ENCODE measurements around the gene FSIP2. TPM values are rescaled to one million over a fixed set of nuclear protein-coding genes. Genes with fewer than 3 reads are reported as not detected.
"Not testable (repeated sequence)": the region's sequence is repeated elsewhere in the genome, so short reads cannot be mapped to it uniquely, and the experiment has no call there.

FSIP2 gene
- total RNA-seq, 2 experiments from 2014 or later = 0.31 to 0.36 TPM

DNA sequence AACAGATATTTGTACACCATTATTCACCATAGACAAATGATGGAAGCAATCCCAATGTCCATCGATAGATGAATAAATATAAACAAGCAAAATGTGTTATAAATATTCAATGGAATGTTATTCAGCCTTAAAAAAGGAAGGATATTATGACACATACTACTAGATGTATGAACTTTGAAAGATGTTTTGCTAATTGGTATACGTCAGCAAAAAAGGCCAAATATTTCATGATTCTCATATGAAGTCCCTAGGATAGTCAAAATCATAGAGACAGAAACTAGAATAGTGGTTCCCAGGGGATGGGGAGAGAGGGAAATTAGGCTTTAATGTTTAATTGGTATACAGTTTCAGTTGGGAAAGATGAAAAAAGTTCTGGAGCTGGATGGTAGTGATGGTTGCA lies 85.2 kb downstream of the FSIP2 start:
- Mint-ChIP-seq H3K27me3 (no peaks in the 10 kb centered on the region), H3K4me1 (no peaks in the 10 kb centered on the region), H3K9me3 (peaks cover 6% of the 10 kb centered on the region), H3K4me3 (no peak overlapping the region), H3K27ac (no peak overlapping the region), H3K36me3 (no peaks in the 10 kb centered on the region)
- ATAC-seq (ENCODE audit: low read depth) = no peak
- no peak for DNase-seq
- POLR2A ChIA-PET = no interaction called here

GRCh38 chr2:185825557-185825956 lies 87.0 kb downstream of the FSIP2 start:
- no peaks in the 10 kb centered on the region for H3K36me3 Mint-ChIP-seq
- H3K9me3 Mint-ChIP-seq = peaks cover 3% of the 10 kb centered on the region
- no peaks in the 10 kb centered on the region for H3K27me3 Mint-ChIP-seq
- no peak overlapping the region for H3K4me3 Mint-ChIP-seq
- ATAC-seq (ENCODE audit: low read depth) (no peak), DNase-seq (no peak)
- POLR2A ChIA-PET = no interaction called here
- no peak overlapping the region for H3K27ac Mint-ChIP-seq
- H3K4me1 Mint-ChIP-seq = no peaks in the 10 kb centered on the region

DNA sequence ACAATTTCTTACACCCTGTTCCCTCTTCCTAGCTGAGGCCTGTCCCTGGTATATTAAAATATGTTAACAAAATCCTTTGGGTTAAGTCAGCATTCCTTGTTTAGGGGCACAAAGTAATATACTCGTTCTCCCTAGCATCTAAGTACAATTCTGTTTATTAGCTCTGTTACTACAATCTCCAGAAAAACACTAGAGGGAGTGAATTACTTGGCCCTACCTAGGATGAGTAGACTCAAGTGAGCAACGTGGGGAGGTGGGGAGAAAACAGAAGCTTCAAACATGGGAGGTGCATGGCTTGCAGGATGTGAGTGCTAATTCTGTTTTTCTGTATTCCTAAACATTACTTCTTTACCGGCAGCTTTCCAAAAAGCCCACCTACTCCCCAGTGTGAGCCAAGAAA lies 89.7 kb downstream of the FSIP2 start:
- ATAC-seq (ENCODE audit: low read depth) = no peak
- no peaks in the 10 kb centered on the region for H3K4me1 Mint-ChIP-seq
- no peaks in the 10 kb centered on the region for H3K27me3 Mint-ChIP-seq
- POLR2A ChIA-PET = no interaction called here
- peaks cover 2% of the 10 kb centered on the region for H3K9me3 Mint-ChIP-seq
- no peak overlapping the region for H3K4me3 Mint-ChIP-seq
- no peak overlapping the region for H3K27ac Mint-ChIP-seq
- H3K36me3 Mint-ChIP-seq = no peaks in the 10 kb centered on the region
- no peak for DNase-seq

GRCh38 chr2:185833864-185834263 lies 95.3 kb downstream of the FSIP2 start:
- no peak overlapping the region for H3K27ac Mint-ChIP-seq
- POLR2A ChIA-PET = no interaction called here
- DNase-seq (no peak), ATAC-seq (ENCODE audit: low read depth) (no peak)
- H3K4me1 Mint-ChIP-seq = no peaks in the 10 kb centered on the region
- H3K4me3 Mint-ChIP-seq = no peak overlapping the region
- H3K36me3 Mint-ChIP-seq = peaks cover 1% of the 10 kb centered on the region
- no peaks in the 10 kb centered on the region for H3K27me3 Mint-ChIP-seq
- H3K9me3 Mint-ChIP-seq = peaks cover 7% of the 10 kb centered on the region

DNA sequence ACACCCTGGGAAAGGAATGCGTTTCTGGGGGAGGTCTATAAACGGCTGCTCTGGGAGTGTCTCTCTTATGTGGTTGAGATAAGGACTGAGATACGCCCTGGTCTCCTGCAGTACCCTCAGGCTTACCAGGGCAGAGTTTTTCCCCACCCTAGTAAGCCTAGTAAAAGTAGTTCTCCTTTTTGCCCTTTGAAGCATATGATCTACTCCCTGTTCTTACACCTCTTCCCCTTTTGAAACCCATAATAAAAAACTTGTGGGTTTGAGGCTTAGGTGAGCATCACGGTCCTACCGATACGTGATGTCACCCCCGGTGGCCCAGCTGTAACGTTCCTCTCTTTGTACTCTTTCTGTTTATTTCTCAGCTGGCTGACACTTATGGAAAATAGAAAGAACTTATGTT lies 97.4 kb downstream of the FSIP2 start:
- peaks cover 1% of the 10 kb centered on the region for H3K36me3 Mint-ChIP-seq

DNA sequence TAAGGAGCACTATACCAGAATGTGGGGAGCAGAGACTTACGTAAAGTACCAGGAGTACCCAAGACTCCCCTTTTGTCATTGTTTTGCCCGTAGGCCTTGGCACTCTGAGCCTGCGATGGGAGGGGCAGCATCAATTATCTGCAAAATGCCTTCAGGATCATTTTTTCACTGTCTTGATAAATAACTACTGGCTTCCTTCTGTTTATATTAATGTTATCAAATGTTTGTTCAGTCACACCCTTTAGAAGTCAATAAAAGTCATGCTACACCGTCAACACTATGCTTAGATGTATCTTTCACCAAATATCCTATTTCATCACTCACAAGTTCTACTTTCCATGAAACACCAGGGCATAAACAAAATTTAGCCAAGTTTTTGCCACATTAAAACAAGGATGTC lies 116.3 kb downstream of the FSIP2 start:
- DNase-seq = no peak
- Mint-ChIP-seq H3K9me3 (no peaks in the 10 kb centered on the region), H3K4me1 (no peaks in the 10 kb centered on the region), H3K27me3 (no peaks in the 10 kb centered on the region), H3K4me3 (no peak overlapping the region), H3K27ac (no peak overlapping the region), H3K36me3 (no peaks in the 10 kb centered on the region)
- POLR2A ChIA-PET = no interaction called here
- no peak for ATAC-seq (ENCODE audit: low read depth)

More for the DNA sequence above, 97.4 kb downstream of the FSIP2 start:
- POLR2A ChIA-PET = no interaction called here
- Mint-ChIP-seq H3K9me3 (peaks cover 7% of the 10 kb centered on the region), H3K4me3 (no peak overlapping the region), H3K27me3 (no peaks in the 10 kb centered on the region), H3K4me1 (no peaks in the 10 kb centered on the region), H3K27ac (no peak overlapping the region)
- DNase-seq = no peak
- no peak for ATAC-seq (ENCODE audit: low read depth)

DNA sequence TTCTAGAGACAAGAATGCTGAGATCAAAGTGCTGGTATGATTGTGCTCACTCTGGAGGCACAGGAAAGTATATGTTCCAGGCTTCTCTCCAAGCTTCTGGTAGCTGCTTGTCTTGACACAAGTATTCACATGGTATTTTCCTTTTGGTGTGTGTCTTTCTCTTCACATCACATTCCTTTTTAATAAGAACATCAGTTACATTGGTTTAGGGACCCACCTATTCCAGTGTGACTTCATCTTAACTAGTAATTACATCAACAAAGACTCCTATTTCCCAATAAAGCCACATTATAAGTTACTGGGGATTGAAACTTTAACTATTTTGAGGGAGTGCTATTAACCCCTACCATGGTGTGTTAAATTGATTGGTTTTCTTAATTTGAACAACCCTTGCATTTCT lies 119.1 kb downstream of the FSIP2 start:
- POLR2A ChIA-PET = no interaction called here
- Mint-ChIP-seq H3K27ac (no peak overlapping the region), H3K4me1 (no peaks in the 10 kb centered on the region), H3K4me3 (no peak overlapping the region), H3K27me3 (no peaks in the 10 kb centered on the region), H3K9me3 (no peaks in the 10 kb centered on the region), H3K36me3 (no peaks in the 10 kb centered on the region)
- DNase-seq = no peak
- no peak for ATAC-seq (ENCODE audit: low read depth)

DNA sequence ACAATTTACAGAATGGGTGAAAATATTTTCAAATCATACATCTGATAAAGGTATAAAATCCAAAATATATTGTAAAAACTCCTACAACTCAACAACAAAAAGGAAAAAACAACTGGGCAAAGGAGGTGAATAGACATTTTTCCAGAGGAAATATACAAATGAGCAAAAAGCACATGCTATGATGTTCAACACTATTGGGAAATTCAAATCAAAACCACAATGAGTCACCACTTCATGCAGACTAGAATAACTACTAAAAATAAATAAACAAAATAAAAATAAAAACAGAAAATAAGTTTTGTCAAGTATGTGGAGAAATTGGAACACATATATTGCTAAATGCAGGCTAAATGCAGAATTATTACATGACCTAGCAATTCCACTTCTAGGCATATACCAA lies 120.9 kb downstream of the FSIP2 start:
- POLR2A ChIA-PET = no interaction called here

DNA sequence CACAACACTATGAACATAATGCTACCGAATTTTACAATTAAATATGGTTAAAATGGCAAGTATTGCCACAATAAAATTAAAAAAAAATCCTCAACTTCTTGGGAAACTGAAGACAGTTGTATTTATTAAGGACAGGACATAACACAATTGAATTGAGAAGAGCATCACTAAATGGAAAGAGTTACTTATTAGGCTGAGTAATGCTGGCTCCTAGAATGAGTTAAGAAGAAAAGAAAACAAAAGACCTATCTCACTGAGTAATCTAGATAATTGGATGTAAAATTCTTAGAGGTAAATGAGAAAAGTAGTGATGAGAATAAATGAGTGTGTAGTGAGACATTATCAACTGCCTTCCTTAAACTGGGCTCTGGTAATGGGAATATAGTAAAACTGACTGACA lies 121.7 kb downstream of the FSIP2 start:
- DNase-seq = no peak
- Mint-ChIP-seq H3K27ac (no peak overlapping the region), H3K4me3 (no peak overlapping the region), H3K4me1 (no peaks in the 10 kb centered on the region), H3K9me3 (peaks cover 3% of the 10 kb centered on the region), H3K36me3 (no peaks in the 10 kb centered on the region), H3K27me3 (no peaks in the 10 kb centered on the region)
- no peak for ATAC-seq (ENCODE audit: low read depth)
- POLR2A ChIA-PET = no interaction called here

More for the DNA sequence above, 120.9 kb downstream of the FSIP2 start:
- Mint-ChIP-seq H3K27me3 (no peaks in the 10 kb centered on the region), H3K4me1 (no peaks in the 10 kb centered on the region), H3K4me3 (no peak overlapping the region), H3K27ac (no peak overlapping the region), H3K36me3 (no peaks in the 10 kb centered on the region), H3K9me3 (peaks cover 3% of the 10 kb centered on the region)
- ATAC-seq (ENCODE audit: low read depth) (no peak), DNase-seq (no peak)

- DNase-seq (no peak), ATAC-seq (ENCODE audit: low read depth) (no peak)
- POLR2A ChIA-PET = no interaction called here
- H3K9me3 Mint-ChIP-seq = peaks cover 3% of the 10 kb centered on the region
- no peak overlapping the region for H3K27ac Mint-ChIP-seq
- no peak overlapping the region for H3K4me3 Mint-ChIP-seq
- no peaks in the 10 kb centered on the region for H3K4me1 Mint-ChIP-seq
- no peaks in the 10 kb centered on the region for H3K27me3 Mint-ChIP-seq
- no peaks in the 10 kb centered on the region for H3K36me3 Mint-ChIP-seq
Observed at GRCh38 chr2:185862657-185863398, 124.2 kb downstream of the FSIP2 start.

- H3K27ac Mint-ChIP-seq, POLR2A ChIA-PET, H3K4me3 Mint-ChIP-seq: not testable (repeated sequence)
Observed at GRCh38 chr2:185864468-185865260, 126.1 kb downstream of the FSIP2 start.

GRCh38 chr2:185875136-185875931 lies 136.7 kb downstream of the FSIP2 start:
- ATAC-seq (ENCODE audit: low read depth) (no peak), DNase-seq (no peak)
- Mint-ChIP-seq H3K36me3 (no peaks in the 10 kb centered on the region), H3K4me3 (no peak overlapping the region), H3K4me1 (no peaks in the 10 kb centered on the region), H3K9me3 (no peaks in the 10 kb centered on the region), H3K27ac (no peak overlapping the region), H3K27me3 (no peaks in the 10 kb centered on the region)
- POLR2A ChIA-PET = no interaction called here

More at GRCh38 chr2:185864468-185865260, 126.1 kb downstream of the FSIP2 start:
- not testable (repeated sequence) for H3K27me3 Mint-ChIP-seq; H3K4me1 Mint-ChIP-seq; H3K9me3 Mint-ChIP-seq; DNase-seq; H3K36me3 Mint-ChIP-seq; ATAC-seq (ENCODE audit: low read depth)

- H3K27ac Mint-ChIP-seq = no peak overlapping the region
- POLR2A ChIA-PET = no interaction called here
- H3K27me3 Mint-ChIP-seq = no peaks in the 10 kb centered on the region
- DNase-seq = no peak
- no peaks in the 10 kb centered on the region for H3K9me3 Mint-ChIP-seq
- no peaks in the 10 kb centered on the region for H3K4me1 Mint-ChIP-seq
- no peak overlapping the region for H3K4me3 Mint-ChIP-seq
- no peak for ATAC-seq (ENCODE audit: low read depth)
- no peaks in the 10 kb centered on the region for H3K36me3 Mint-ChIP-seq
Observed at GRCh38 chr2:185876234-185876633, 137.6 kb downstream of the FSIP2 start.

Measured in activated naive CD8-positive, alpha-beta T cell treated with anti-CD3 and anti-CD28 coated beads, Interleukin-2, amount 10 ng/mL, durations not matched to agents 7 days and 5 days (primary cell).